ENCODE results near the gene CYP26A1. TPM values are rescaled to one million over a fixed set of nuclear protein-coding genes. Genes with fewer than 3 reads are reported as not detected.

The CYP26A1 gene
- total and polyA plus RNA-seq, 8 donors: 0.14 to 0.31 (median 0.21) TPM; not detected in 5

DNA sequence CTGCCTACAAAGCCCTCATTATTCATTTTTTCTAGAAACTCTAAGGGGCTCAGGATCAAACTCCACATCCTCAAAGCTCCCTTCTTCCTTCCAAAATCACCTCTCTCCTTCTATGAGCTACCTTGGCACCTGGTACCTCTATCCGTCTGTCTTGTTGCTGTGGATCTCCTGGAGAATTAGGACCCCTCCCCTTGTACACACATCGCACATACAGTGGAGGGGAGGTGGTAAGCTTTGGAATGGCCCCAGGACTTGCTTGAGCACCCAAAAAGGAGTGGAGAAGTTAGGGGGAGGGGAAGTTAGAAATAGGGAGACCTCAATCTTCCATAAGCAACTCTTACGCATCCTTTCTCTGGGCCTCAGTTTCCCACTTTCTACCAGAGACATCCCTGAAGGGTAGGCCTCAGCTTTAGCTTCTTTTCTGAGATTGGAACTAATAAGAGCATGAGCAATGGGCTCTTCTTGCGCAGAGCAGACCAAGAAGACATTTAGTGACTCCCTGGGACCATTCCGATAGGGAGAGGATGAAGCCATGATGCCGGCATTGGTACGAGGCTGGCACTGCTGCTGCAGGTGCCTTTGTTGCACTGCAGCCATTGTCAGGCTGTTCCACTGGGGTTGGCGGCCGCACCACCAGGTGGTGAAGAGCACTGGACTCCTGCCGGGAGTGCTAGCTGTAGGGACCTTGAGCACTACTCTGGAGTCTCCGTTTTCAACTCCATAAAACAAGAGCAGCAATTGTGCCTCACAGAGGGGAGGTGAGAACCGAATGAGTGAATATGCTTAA, 8.6 kb upstream of the CYP26A1 start:
- DNase-seq (peak in 1 of 4 donors; percentile 43), ATAC-seq (no peak)
- no peak overlapping the region for H3K27ac ChIP-seq
- peaks cover 0 to 24% of the 10 kb centered on the region in 2 donors for H3K36me3 ChIP-seq
- intact Hi-C loops (cut with DNase I): no loop called here
- TF ChIP-seq, protein P1, sequence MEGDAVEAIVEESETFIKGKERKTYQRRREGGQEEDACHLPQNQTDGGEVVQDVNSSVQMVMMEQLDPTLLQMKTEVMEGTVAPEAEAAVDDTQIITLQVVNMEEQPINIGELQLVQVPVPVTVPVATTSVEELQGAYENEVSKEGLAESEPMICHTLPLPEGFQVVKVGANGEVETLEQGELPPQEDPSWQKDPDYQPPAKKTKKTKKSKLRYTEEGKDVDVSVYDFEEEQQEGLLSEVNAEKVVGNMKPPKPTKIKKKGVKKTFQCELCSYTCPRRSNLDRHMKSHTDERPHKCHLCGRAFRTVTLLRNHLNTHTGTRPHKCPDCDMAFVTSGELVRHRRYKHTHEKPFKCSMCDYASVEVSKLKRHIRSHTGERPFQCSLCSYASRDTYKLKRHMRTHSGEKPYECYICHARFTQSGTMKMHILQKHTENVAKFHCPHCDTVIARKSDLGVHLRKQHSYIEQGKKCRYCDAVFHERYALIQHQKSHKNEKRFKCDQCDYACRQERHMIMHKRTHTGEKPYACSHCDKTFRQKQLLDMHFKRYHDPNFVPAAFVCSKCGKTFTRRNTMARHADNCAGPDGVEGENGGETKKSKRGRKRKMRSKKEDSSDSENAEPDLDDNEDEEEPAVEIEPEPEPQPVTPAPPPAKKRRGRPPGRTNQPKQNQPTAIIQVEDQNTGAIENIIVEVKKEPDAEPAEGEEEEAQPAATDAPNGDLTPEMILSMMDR (IDR thresholded peaks at IDR 0.05): no peak
- no peaks in the 10 kb centered on the region for H3K9me3 ChIP-seq
- peaks cover 16 to 41% of the 10 kb centered on the region in 2 donors for H3K4me1 ChIP-seq
- no peak overlapping the region for H3K4me3 ChIP-seq
- peaks cover 98 to 100% of the 10 kb centered on the region in 2 donors for H3K27me3 ChIP-seq

DNA sequence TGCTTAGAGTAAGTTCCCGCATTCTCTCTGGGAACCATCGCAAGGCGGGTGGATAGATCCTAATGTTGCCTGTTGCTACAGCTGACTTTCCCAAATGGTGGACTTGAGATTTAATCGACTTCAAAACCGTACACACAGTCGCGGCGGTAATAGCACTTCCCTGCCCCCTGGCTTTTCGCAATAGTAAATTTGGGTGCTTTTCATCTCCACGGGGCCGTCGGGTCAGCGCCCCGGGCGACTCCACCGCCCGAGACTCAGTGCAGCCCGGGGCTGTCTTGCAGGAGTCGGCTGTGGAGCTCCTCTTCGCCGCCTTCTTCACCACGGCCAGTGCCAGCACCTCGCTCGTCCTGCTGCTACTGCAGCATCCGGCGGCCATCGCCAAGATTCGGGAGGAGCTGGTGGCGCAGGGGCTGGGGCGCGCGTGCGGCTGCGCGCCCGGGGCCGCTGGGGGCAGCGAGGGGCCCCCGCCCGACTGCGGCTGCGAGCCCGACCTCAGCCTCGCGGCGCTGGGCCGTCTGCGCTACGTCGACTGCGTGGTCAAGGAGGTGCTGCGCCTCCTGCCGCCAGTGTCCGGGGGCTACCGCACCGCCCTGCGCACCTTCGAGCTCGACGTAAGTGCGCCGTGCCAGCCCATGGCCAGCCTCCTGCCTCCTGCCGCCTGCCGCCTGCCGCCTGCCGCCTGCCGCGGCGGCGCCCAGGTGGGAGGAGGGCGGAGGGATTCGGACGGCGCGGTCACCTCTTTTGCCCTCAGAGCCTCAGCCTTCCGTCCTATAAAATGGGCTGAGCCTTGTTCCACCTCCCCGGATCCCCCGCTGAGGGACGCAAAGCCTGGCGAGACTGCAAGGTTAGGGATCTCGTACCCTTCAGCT, 7.8 kb upstream of the CYP26A1 start:
- peaks cover 16 to 38% of the 10 kb centered on the region in 2 donors for H3K4me1 ChIP-seq
- ATAC-seq (no peak), DNase-seq (no peak)
- no peak overlapping the region for H3K4me3 ChIP-seq
- peaks cover 96 to 100% of the 10 kb centered on the region in 2 donors for H3K27me3 ChIP-seq
- H3K36me3 ChIP-seq: peaks cover 0 to 15% of the 10 kb centered on the region in 2 donors
- H3K27ac ChIP-seq: no peak overlapping the region
- intact Hi-C loops (cut with DNase I): no loop called here
- no peaks in the 10 kb centered on the region for H3K9me3 ChIP-seq
- TF ChIP-seq, protein P1 (IDR thresholded peaks at IDR 0.05): no peak

DNA sequence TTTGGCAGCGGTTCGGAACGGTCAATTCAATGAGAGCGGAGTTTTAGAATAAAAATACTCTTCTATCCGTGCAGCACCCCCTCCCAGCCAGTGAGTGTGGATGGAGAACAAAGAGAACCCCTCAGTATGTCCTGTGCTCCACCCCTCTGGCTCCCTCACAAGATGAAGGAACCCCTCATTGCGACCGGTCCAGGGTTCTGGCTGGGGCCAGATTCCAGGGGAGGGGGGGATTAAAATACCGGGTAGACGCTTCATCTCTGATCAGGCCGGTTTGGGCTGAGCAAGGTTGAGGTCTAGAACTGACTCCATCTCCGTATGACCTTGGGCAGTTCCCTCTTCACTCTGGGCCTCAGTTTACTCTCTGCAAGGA, 7.2 kb upstream of the CYP26A1 start:
- DNase-seq: no peak
- no peaks in the 10 kb centered on the region for H3K9me3 ChIP-seq
- no peak overlapping the region for H3K4me3 ChIP-seq
- no peak for ATAC-seq
- TF ChIP-seq, protein P1 (IDR thresholded peaks at IDR 0.05): no peak
- H3K4me1 ChIP-seq: peaks cover 16 to 32% of the 10 kb centered on the region in 2 donors
- no peak overlapping the region for H3K27ac ChIP-seq
- intact Hi-C loops (cut with DNase I): no loop called here
- H3K27me3 ChIP-seq: peaks cover 95 to 100% of the 10 kb centered on the region in 2 donors
- peaks cover 0 to 12% of the 10 kb centered on the region in 2 donors for H3K36me3 ChIP-seq

DNA sequence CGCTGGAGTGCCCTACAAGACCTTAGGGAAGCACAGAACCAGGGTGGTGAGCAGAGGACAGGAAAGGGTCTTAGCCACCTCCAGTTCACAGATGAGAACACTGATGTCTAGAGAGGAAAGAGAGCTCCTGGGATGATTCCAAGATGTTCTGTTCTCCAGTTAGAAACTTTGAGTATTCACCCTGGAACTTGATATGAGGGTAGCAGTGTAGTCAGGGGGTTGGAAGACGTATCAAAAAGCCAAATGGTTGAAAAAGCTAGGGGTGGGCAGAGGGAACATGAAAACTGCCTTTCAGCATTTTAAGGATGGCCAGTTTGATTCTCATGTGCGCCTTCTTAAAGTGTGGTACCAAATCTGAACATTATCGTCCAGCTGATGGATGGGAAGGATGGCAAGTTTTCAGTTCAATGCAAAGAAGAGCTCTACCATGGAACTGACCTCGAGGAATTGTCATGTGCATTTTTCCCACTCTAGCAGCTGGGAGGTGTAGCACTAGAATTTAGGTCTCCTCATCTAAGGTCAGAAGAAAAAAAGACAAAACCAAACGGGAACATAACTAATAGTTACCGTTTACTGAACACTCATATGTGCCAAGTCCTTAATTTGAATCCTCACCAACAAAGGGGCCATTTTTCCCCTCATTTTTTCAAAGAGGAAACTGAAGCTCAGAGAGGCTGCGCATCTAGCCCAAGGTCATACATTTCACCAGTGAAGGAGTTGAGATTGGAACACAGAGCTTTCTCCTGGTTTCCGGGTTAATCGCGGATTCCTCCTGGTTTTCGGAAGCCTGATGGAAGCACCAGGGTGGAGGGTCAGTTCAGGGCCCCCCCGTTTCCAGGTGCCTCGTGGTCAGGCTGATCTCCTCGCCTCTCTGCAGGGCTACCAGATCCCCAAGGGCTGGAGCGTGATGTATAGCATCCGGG, 6.0 kb upstream of the CYP26A1 start:
- intact Hi-C loops (cut with DNase I): no loop called here
- Histone ChIP-seq H3K27me3 (peaks cover 96 to 100% of the 10 kb centered on the region in 2 donors), H3K36me3 (peaks cover 0 to 12% of the 10 kb centered on the region in 2 donors)

More for the DNA sequence above, 6.0 kb upstream of the CYP26A1 start:
- TF ChIP-seq, protein P1 (IDR thresholded peaks at IDR 0.05): no peak
- Histone ChIP-seq H3K9me3 (no peaks in the 10 kb centered on the region), H3K27ac (no peak overlapping the region), H3K4me1 (peaks cover 12 to 31% of the 10 kb centered on the region in 2 donors), H3K4me3 (no peak overlapping the region)
- no peak for ATAC-seq
- no peak for DNase-seq

Measured in left lung (tissue), 10 donors.